ENCODE results near the gene CDH4. TPM values are rescaled to one million over a fixed set of nuclear protein-coding genes. Genes with fewer than 3 reads are reported as not detected.

CDH4 gene
- total and polyA plus RNA-seq, 5 donors from 2014 or later: 0.07 to 0.69 (median 0.49) TPM; not detected in 1

- no peak overlapping the region for H3K4me3 Mint-ChIP-seq
- DNase-seq (no peak), ATAC-seq (ENCODE audit: low read depth in 2 of 2) (no peak)
- H3K36me3 Mint-ChIP-seq: peaks cover 3% of the 10 kb centered on the region
- H3K4me1 ChIP-seq (ENCODE audit: control insufficient read depth, insufficient read depth, low read length, poor library complexity, severe bottlenecking): no peaks in the 10 kb centered on the region
- H3K27me3 Mint-ChIP-seq: no peaks in the 10 kb centered on the region
- H3K36me3 ChIP-seq (ENCODE audit: control insufficient read depth, insufficient read depth, low read length): no peaks in the 10 kb centered on the region
- peaks cover 0 to 5% (median 0%) of the 10 kb centered on the region in 7 donors for H3K9me3 Mint-ChIP-seq
- H3K27ac ChIP-seq (ENCODE audit: insufficient read depth, low read length, poor library complexity, severe bottlenecking): no peak overlapping the region
- no peaks in the 10 kb centered on the region for H3K27me3 ChIP-seq (ENCODE audit: control insufficient read depth, insufficient read depth, low read length)
- H3K4me1 Mint-ChIP-seq: no peaks in the 10 kb centered on the region
- H3K27ac Mint-ChIP-seq: no peak overlapping the region
- H3K4me3 ChIP-seq (ENCODE audit: low read depth, low read length): no peak overlapping the region
- H3K9me3 ChIP-seq (ENCODE audit: control insufficient read depth in 2 of 2, low read length in 2 of 2): peaks cover 0 to 4% of the 10 kb centered on the region in 2 experiments
Observed at GRCh38 chr20:61378694-61379355, 126.8 kb downstream of the CDH4 start.

- H3K4me3 Mint-ChIP-seq: no peak overlapping the region
- DNase-seq (no peak), ATAC-seq (ENCODE audit: low read depth in 2 of 2) (no peak)
- H3K9me3 Mint-ChIP-seq: peaks cover 0 to 3% (median 0%) of the 10 kb centered on the region in 7 donors
- Histone ChIP-seq H3K9me3 (ENCODE audit: control insufficient read depth in 2 of 2, low read length in 2 of 2) (peaks cover 0 to 4% of the 10 kb centered on the region in 2 experiments), H3K36me3 (ENCODE audit: control insufficient read depth, insufficient read depth, low read length) (no peaks in the 10 kb centered on the region), H3K27me3 (ENCODE audit: control insufficient read depth, insufficient read depth, low read length) (no peaks in the 10 kb centered on the region), H3K4me3 (ENCODE audit: low read depth, low read length) (no peak overlapping the region), H3K27ac (ENCODE audit: insufficient read depth, low read length, poor library complexity, severe bottlenecking) (no peak overlapping the region), H3K4me1 (ENCODE audit: control insufficient read depth, insufficient read depth, low read length, poor library complexity, severe bottlenecking) (no peaks in the 10 kb centered on the region)
- no peaks in the 10 kb centered on the region for H3K27me3 Mint-ChIP-seq
- H3K36me3 Mint-ChIP-seq: no peaks in the 10 kb centered on the region
- H3K27ac Mint-ChIP-seq: no peak overlapping the region
- H3K4me1 Mint-ChIP-seq: no peaks in the 10 kb centered on the region
Observed at GRCh38 chr20:61379898-61380544, 128.0 kb downstream of the CDH4 start.

DNA sequence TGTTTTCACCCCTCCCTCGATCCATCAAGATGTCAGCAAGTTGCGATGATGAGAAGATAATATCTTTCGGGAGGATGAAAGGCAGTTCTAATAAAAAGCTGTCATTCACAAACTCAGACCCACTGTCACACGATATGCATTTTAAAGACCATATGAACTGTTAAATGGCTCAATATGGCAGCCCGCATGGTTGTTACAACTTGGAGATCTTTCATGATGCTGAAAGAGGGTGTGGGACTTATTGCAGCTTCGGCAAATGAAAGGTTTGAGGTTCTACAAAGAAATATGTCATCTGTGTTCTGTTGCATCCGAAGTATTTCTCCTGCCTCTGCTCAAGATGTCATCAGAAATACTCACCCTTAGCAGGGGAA, 128.5 kb downstream of the CDH4 start:
- ATAC-seq (ENCODE audit: low read depth in 2 of 2) (no peak), DNase-seq (no peak)
- H3K27me3 ChIP-seq (ENCODE audit: control insufficient read depth, insufficient read depth, low read length): no peaks in the 10 kb centered on the region
- H3K4me3 ChIP-seq (ENCODE audit: low read depth, low read length): no peak overlapping the region
- H3K27ac Mint-ChIP-seq: no peak overlapping the region
- peaks cover 0 to 3% (median 0%) of the 10 kb centered on the region in 7 donors for H3K9me3 Mint-ChIP-seq
- no peaks in the 10 kb centered on the region for H3K4me1 ChIP-seq (ENCODE audit: control insufficient read depth, insufficient read depth, low read length, poor library complexity, severe bottlenecking)
- H3K36me3 Mint-ChIP-seq: no peaks in the 10 kb centered on the region
- H3K4me3 Mint-ChIP-seq: no peak overlapping the region
- peaks cover 0 to 4% of the 10 kb centered on the region in 2 experiments for H3K9me3 ChIP-seq (ENCODE audit: control insufficient read depth in 2 of 2, low read length in 2 of 2)
- no peaks in the 10 kb centered on the region for H3K36me3 ChIP-seq (ENCODE audit: control insufficient read depth, insufficient read depth, low read length)
- H3K4me1 Mint-ChIP-seq: no peaks in the 10 kb centered on the region
- no peak overlapping the region for H3K27ac ChIP-seq (ENCODE audit: insufficient read depth, low read length, poor library complexity, severe bottlenecking)
- H3K27me3 Mint-ChIP-seq: no peaks in the 10 kb centered on the region

DNA sequence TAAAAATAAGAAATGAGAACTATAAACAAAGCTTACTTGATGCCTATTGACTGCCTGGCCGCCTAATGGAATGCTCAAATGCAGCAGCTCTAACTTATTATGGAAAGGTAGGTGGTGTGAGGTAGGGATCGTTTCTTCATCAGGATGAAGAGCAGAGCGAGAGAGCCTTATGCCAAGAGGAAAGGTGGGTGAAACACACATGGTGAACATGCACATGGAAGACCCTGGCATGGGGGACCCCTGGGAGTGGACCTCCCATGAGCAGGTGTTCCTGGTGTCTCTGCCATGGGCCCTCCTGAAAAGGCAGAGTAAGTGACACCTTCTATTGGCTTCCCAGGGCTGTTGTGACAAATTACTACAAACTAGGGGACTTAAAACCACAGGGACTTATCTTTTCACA, 130.1 kb downstream of the CDH4 start:
- no peak overlapping the region for H3K27ac Mint-ChIP-seq
- no peak for DNase-seq

GRCh38 chr20:61385296-61385695, 133.2 kb downstream of the CDH4 start:
- H3K9me3 Mint-ChIP-seq: peaks cover 0 to 11% (median 1%) of the 10 kb centered on the region in 7 donors
- Histone ChIP-seq H3K4me1 (ENCODE audit: control insufficient read depth, insufficient read depth, low read length, poor library complexity, severe bottlenecking) (no peaks in the 10 kb centered on the region), H3K27me3 (ENCODE audit: control insufficient read depth, insufficient read depth, low read length) (no peaks in the 10 kb centered on the region), H3K4me3 (ENCODE audit: low read depth, low read length) (no peak overlapping the region), H3K36me3 (ENCODE audit: control insufficient read depth, insufficient read depth, low read length) (no peaks in the 10 kb centered on the region), H3K27ac (ENCODE audit: insufficient read depth, low read length, poor library complexity, severe bottlenecking) (no peak overlapping the region), H3K9me3 (ENCODE audit: control insufficient read depth in 2 of 2, low read length in 2 of 2) (peaks cover 0 to 4% of the 10 kb centered on the region in 2 experiments)
- ATAC-seq (ENCODE audit: low read depth in 2 of 2) (no peak), DNase-seq (no peak)
- H3K36me3 Mint-ChIP-seq: no peaks in the 10 kb centered on the region
- no peak overlapping the region for H3K4me3 Mint-ChIP-seq
- no peak overlapping the region for H3K27ac Mint-ChIP-seq
- no peaks in the 10 kb centered on the region for H3K4me1 Mint-ChIP-seq
- H3K27me3 Mint-ChIP-seq: no peaks in the 10 kb centered on the region

More for the DNA sequence above, 130.1 kb downstream of the CDH4 start:
- Histone ChIP-seq H3K36me3 (ENCODE audit: control insufficient read depth, insufficient read depth, low read length) (no peaks in the 10 kb centered on the region), H3K4me1 (ENCODE audit: control insufficient read depth, insufficient read depth, low read length, poor library complexity, severe bottlenecking) (no peaks in the 10 kb centered on the region), H3K4me3 (ENCODE audit: low read depth, low read length) (no peak overlapping the region), H3K27ac (ENCODE audit: insufficient read depth, low read length, poor library complexity, severe bottlenecking) (no peak overlapping the region), H3K27me3 (ENCODE audit: control insufficient read depth, insufficient read depth, low read length) (no peaks in the 10 kb centered on the region), H3K9me3 (ENCODE audit: control insufficient read depth in 2 of 2, low read length in 2 of 2) (peaks cover 0 to 4% of the 10 kb centered on the region in 2 experiments)
- H3K36me3 Mint-ChIP-seq: no peaks in the 10 kb centered on the region
- ATAC-seq (ENCODE audit: low read depth in 2 of 2): no peak
- no peaks in the 10 kb centered on the region for H3K27me3 Mint-ChIP-seq
- no peaks in the 10 kb centered on the region for H3K4me1 Mint-ChIP-seq
- peaks cover 0 to 5% (median 0%) of the 10 kb centered on the region in 7 donors for H3K9me3 Mint-ChIP-seq
- H3K4me3 Mint-ChIP-seq: no peak overlapping the region

DNA sequence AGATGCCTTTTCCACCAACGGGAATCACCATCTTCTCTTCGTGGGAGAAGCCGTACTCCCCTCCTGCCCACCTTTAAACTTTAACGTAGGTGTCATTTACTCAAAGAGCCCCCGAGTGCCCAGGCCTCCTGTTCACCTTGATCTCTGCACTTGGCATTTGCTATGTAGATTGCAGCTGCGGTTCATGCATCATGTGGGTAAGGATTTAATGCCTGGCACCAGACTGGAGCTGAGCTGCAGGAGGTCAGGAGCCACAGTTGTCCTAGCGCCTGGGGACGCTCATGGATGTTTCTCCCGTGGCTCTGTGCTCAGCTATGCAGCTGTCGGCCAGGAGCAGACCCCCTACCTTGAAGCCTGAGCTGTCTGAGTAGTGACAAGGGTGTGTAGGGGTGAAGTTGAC, 133.7 kb downstream of the CDH4 start:
- Histone ChIP-seq H3K4me3 (ENCODE audit: low read depth, low read length) (no peak overlapping the region), H3K27ac (ENCODE audit: insufficient read depth, low read length, poor library complexity, severe bottlenecking) (no peak overlapping the region), H3K36me3 (ENCODE audit: control insufficient read depth, insufficient read depth, low read length) (no peaks in the 10 kb centered on the region), H3K4me1 (ENCODE audit: control insufficient read depth, insufficient read depth, low read length, poor library complexity, severe bottlenecking) (no peaks in the 10 kb centered on the region), H3K9me3 (ENCODE audit: control insufficient read depth in 2 of 2, low read length in 2 of 2) (peaks cover 0 to 7% of the 10 kb centered on the region in 2 experiments), H3K27me3 (ENCODE audit: control insufficient read depth, insufficient read depth, low read length) (no peaks in the 10 kb centered on the region)
- H3K4me1 Mint-ChIP-seq: no peaks in the 10 kb centered on the region
- no peak for DNase-seq
- H3K9me3 Mint-ChIP-seq: peaks cover 0 to 11% (median 1%) of the 10 kb centered on the region in 7 donors
- H3K4me3 Mint-ChIP-seq: no peak overlapping the region
- H3K36me3 Mint-ChIP-seq: no peaks in the 10 kb centered on the region
- no peak for ATAC-seq (ENCODE audit: low read depth in 2 of 2)
- H3K27ac Mint-ChIP-seq: no peak overlapping the region
- H3K27me3 Mint-ChIP-seq: no peaks in the 10 kb centered on the region

DNA sequence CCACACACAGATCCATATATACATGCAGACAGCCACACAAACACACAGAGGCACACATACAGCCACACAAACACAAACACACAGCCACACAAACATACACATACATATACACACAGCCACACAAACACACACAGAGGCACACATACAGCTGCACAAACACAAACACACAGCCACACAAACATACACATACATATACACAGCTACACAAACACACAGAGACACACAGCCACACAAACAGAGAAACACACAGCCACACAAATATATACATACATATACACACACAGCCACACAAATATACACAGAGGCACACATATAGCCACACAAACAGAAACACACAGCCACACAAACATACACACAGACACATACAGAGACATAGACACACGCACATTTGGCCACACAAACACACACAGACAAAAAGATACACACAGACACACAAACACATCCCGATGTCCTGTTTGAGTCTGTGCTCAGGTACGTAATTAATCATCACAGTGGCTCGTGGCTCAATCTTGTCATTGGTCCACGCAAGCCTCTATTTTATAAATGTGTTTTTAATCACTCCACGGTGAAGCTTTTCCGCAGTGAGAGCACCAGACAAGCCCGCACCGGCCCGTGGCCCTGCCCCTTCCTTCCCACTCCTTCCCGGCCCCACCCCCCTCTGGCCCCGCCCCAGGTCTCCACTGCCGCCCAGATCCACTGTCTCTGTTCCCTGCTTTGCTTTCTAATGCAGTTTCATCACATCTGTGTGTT, 135.3 kb downstream of the CDH4 start:
- Histone ChIP-seq H3K4me3 (ENCODE audit: low read depth, low read length) (no peak overlapping the region), H3K27ac (ENCODE audit: insufficient read depth, low read length, poor library complexity, severe bottlenecking) (no peak overlapping the region), H3K27me3 (ENCODE audit: control insufficient read depth, insufficient read depth, low read length) (no peaks in the 10 kb centered on the region), H3K4me1 (ENCODE audit: control insufficient read depth, insufficient read depth, low read length, poor library complexity, severe bottlenecking) (no peaks in the 10 kb centered on the region), H3K36me3 (ENCODE audit: control insufficient read depth, insufficient read depth, low read length) (no peaks in the 10 kb centered on the region), H3K9me3 (ENCODE audit: control insufficient read depth in 2 of 2, low read length in 2 of 2) (peaks cover 0 to 3% of the 10 kb centered on the region in 2 experiments)
- no peaks in the 10 kb centered on the region for H3K36me3 Mint-ChIP-seq
- no peak overlapping the region for H3K4me3 Mint-ChIP-seq
- ATAC-seq (ENCODE audit: low read depth in 2 of 2) (no peak), DNase-seq (no peak)
- peaks cover 0 to 11% (median 2%) of the 10 kb centered on the region in 7 donors for H3K9me3 Mint-ChIP-seq
- no peak overlapping the region for H3K27ac Mint-ChIP-seq
- H3K4me1 Mint-ChIP-seq: no peaks in the 10 kb centered on the region
- H3K27me3 Mint-ChIP-seq: no peaks in the 10 kb centered on the region

All from CD4-positive, CD25-positive, alpha-beta regulatory T cell (primary cell).